ENCODE data around the gene RAP2A. TPM values are rescaled to one million over a fixed set of nuclear protein-coding genes. Genes with fewer than 3 reads are reported as not detected.

Gene RAP2A
- total RNA-seq, 4 donors from 2014 or later: 7.9 to 76.9 (median 24.2) TPM

DNA sequence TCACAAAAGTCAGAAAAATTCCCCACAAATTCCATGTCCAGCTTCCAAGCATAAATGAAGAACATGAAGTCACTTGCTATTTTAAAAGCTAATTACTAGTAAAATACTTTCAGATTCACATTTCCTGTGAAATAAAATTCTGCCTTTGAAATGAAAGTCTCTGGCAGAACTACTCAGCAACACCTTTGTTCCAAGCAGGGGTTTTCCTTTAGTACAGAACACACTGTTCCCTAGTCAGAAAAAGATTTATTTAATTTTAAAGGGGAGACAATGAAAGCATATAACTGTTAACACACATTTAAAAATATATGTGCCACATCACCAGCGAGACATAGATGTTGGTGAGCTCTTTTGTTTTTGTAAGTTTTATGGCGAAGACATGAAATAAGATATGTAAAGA is 26.4 kb upstream of the RAP2A start:
- DNase-seq: no peak
- Histone ChIP-seq H3K9me3 (no peaks in the 10 kb centered on the region), H3K27me3 (no peaks in the 10 kb centered on the region), H3K36me3 (no peaks in the 10 kb centered on the region), H3K27ac (peak overlapping the region; percentile 53 to 83), H3K4me1 (no peaks in the 10 kb centered on the region), H3K4me3 (no peak overlapping the region)
- peak in 1 of 2 donors; percentile 13 for TF ChIP-seq POLR2A (IDR thresholded peaks at IDR 0.05)
- no peak for TF ChIP-seq CTCF (IDR thresholded peaks at IDR 0.05)
- intact Hi-C loops (cut with DNase I; ENCODE audit: low total_unique reads): no loop called here

DNA sequence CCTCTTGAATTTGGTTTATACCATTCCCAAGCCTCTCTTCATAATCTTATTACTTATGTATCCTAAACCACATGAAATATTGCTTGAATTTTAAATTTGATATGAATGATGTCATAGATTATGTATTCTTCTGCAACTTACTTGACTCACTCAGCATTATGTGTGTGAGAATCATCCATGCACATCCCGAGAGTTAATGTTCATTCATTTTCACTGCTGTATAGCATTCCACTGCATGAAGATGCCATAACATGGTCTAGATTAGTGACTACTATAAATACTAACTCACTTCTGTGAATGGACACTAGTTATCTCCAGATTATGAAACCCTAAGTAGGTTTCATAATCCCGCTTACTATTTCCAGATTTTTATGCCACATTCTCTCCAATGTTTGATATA is 25.0 kb upstream of the RAP2A start:
- TF ChIP-seq POLR2A (IDR thresholded peaks at IDR 0.05) (no peak), CTCF (IDR thresholded peaks at IDR 0.05) (no peak)
- DNase-seq: no peak
- intact Hi-C loops (cut with DNase I; ENCODE audit: low total_unique reads): no loop called here
- H3K27me3 ChIP-seq: no peaks in the 10 kb centered on the region
- H3K4me3 ChIP-seq: no peak overlapping the region
- no peaks in the 10 kb centered on the region for H3K36me3 ChIP-seq
- no peak overlapping the region for H3K27ac ChIP-seq
- no peaks in the 10 kb centered on the region for H3K4me1 ChIP-seq
- no peaks in the 10 kb centered on the region for H3K9me3 ChIP-seq

GRCh38 chr13:97411984-97412383 is 22.0 kb upstream of the RAP2A start:
- Histone ChIP-seq H3K27me3 (no peaks in the 10 kb centered on the region), H3K4me3 (no peak overlapping the region), H3K9me3 (no peaks in the 10 kb centered on the region), H3K4me1 (no peaks in the 10 kb centered on the region), H3K36me3 (no peaks in the 10 kb centered on the region), H3K27ac (no peak overlapping the region)
- TF ChIP-seq POLR2A (IDR thresholded peaks at IDR 0.05) (no peak), CTCF (IDR thresholded peaks at IDR 0.05) (no peak)
- no peak for DNase-seq
- intact Hi-C loops (cut with DNase I; ENCODE audit: low total_unique reads): no loop called here

DNA sequence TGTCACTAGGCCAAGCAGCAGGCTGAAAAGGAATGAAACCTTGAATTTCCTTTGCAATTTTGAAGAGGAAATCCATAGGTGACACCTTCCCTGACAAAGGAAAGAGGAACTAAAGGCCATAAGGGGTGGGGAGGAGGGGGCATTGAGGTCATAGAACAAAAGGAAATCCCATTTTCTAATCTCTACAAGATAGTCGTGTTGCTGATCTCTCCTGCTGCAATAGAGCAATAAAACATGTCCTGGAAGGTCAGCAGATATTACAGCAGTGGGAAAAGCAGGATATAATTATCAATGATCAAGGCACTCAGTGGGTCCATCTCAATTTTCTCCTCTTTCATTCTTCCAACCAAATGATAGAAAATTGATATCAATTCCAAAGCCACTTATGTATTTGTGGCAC is 20.3 kb upstream of the RAP2A start:
- H3K27me3 ChIP-seq: no peaks in the 10 kb centered on the region
- no peak overlapping the region for H3K4me3 ChIP-seq
- TF ChIP-seq POLR2A (IDR thresholded peaks at IDR 0.05) (no peak), CTCF (IDR thresholded peaks at IDR 0.05) (no peak)
- H3K4me1 ChIP-seq: no peaks in the 10 kb centered on the region
- DNase-seq: no peak
- no peak overlapping the region for H3K27ac ChIP-seq
- intact Hi-C loops (cut with DNase I; ENCODE audit: low total_unique reads): no loop called here
- H3K9me3 ChIP-seq: no peaks in the 10 kb centered on the region
- no peaks in the 10 kb centered on the region for H3K36me3 ChIP-seq

GRCh38 chr13:97414392-97414791 is 19.6 kb upstream of the RAP2A start:
- H3K4me3 ChIP-seq: no peak overlapping the region
- no peaks in the 10 kb centered on the region for H3K9me3 ChIP-seq
- H3K27ac ChIP-seq: no peak overlapping the region
- TF ChIP-seq CTCF (IDR thresholded peaks at IDR 0.05) (no peak), POLR2A (IDR thresholded peaks at IDR 0.05) (no peak)
- H3K4me1 ChIP-seq: no peaks in the 10 kb centered on the region
- H3K27me3 ChIP-seq: no peaks in the 10 kb centered on the region
- no peak for DNase-seq
- intact Hi-C loops (cut with DNase I; ENCODE audit: low total_unique reads): no loop called here
- H3K36me3 ChIP-seq: no peaks in the 10 kb centered on the region

Measured in uterus (tissue), 4 donors.